Lung (tissue), 12 donors: ENCODE results near the gene ODC1. TPM values are rescaled to one million over a fixed set of nuclear protein-coding genes. Genes with fewer than 3 reads are reported as not detected.

Experiments
- ATAC-seq: fragments of 200-7000 bp; cut with Tn5 transposase; one replicate; pipeline ENCODE4 v1.9.1; 2020; ENCODE audit warnings: moderate number of reproducible peaks; ENCODE audit not compliant: insufficient read depth, low FRiP score
- DNase-seq, 3 donors: peaks; one replicate each; pipeline ENCODE4 v3.0.0-alpha.2; 2013 to 2017
- H3K27ac ChIP-seq, 2 donors: one replicate each; pipeline ENCODE4 v1.5.1; 2013; ENCODE audit warnings: mild to moderate bottlenecking in 2 of 2, moderate library complexity in 2 of 2, control low read depth in 1 of 2, inconsistent platforms in 1 of 2, low read depth in 1 of 2, low read length in 1 of 2
- H3K27me3 ChIP-seq, 3 donors: one replicate each; pipeline ENCODE4 v1.5.1; 2013; ENCODE audit warnings: low read length in 2 of 3; ENCODE audit not compliant: control insufficient read depth in 3 of 3, insufficient read depth in 3 of 3
- H3K36me3 ChIP-seq, 4 donors: one replicate each; pipeline ENCODE4 v1.5.1; 2013; ENCODE audit warnings: low read length in 4 of 4, mild to moderate bottlenecking in 1 of 4, moderate library complexity in 1 of 4; ENCODE audit not compliant: control insufficient read depth in 4 of 4, insufficient read depth in 4 of 4
- H3K4me1 ChIP-seq, 5 donors: one replicate each; pipeline ENCODE4 v1.5.1; 2013; ENCODE audit warnings: low read length in 5 of 5, mild to moderate bottlenecking in 2 of 5, moderate library complexity in 1 of 5; ENCODE audit not compliant: control insufficient read depth in 5 of 5, insufficient read depth in 5 of 5
- H3K4me3 ChIP-seq: one replicate; pipeline ENCODE4 v1.5.1; 2013; ENCODE audit warnings: mild to moderate bottlenecking, control low read depth, moderate library complexity
- H3K9ac ChIP-seq, 2 donors: one replicate each; pipeline ENCODE4 v1.5.1; 2013; ENCODE audit warnings: low read length in 2 of 2, control low read depth in 1 of 2; ENCODE audit not compliant: insufficient read depth in 1 of 2
- H3K9me3 ChIP-seq, 4 donors: one replicate each; pipeline ENCODE4 v1.5.1; 2013; ENCODE audit warnings: low read length in 3 of 4, mild to moderate bottlenecking in 1 of 4, moderate library complexity in 1 of 4; ENCODE audit not compliant: control insufficient read depth in 4 of 4, insufficient read depth in 3 of 4
- WGBS, 2 donors: extraction: QIAGEN DNeasy Blood & Tissue Kit; methylation state at CpG; one replicate each; pipeline ENCODE4 v1.1.7; 2013; 5-methylcytosine and 5-hydroxymethylcytosine counted together
- polyA plus RNA-seq, 2 donors: library from polyadenylated mRNA; stranded (reverse); fragments of 200-250 nt; gene quantifications; one replicate each; pipeline ENCODE4 v1.2.1, GENCODE V29; 2013
- total RNA-seq, 2 donors: library from RNA; depleted of rRNA in 1 of 2; stranded (reverse); fragments of >200 nt in 1 of 2; gene quantifications; one replicate each; pipeline ENCODE4 v1.2.1, GENCODE V29; 2014 to 2021
- TF ChIP-seq, protein P1 (sequence below): IDR thresholded peaks from 2 replicates; pipeline ENCODE4 v1.5.1; 2012; ENCODE audit warnings: mild to moderate bottlenecking; ENCODE audit errors: control extremely low read depth, extremely low read depth
- donor health status: control.
- donor health status: control.
- donor health status: Bipolar disorder and iron deficiency.
- donor health status: healthy.
- donor health status: DM: yes; HTN: yes; CAD: no.

ODC1 gene
- total and polyA plus RNA-seq, 4 donors, result 32.5 to 115 (median 75.4) TPM

DNA sequence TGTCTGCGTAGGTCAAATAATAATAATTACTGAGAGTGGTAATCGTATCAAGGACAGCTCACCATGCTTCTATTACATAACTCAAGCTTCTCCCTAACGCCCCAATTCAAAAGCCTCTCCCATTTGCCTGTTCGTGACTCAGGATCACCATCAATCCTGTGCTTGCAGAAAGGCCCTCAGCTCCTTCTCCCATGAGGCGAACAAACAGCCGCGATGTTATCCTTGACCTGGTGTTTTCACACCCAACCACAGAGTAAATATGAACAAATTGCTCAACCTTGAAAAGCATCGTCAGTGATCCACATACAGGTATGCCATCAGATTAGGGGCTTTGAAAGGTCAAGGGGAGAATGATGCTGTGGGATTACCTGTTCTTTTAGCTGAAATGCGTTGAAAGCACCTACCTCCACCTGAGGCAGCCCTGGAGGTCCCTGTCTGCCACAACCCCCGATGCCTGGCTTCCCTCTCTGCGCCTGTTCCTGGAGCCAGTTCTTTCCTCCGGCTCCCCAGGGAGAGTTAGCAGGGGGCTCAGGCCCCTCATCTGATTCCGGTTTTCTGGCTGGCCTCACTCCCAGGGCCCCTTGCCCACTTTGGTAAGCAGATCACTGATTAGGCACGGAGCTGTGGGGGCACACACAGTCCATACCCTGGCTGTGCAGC lies 39.1 kb upstream of the ODC1 start:
- Histone ChIP-seq H3K4me1 (no peaks in the 10 kb centered on the region), H3K9me3 (no peaks in the 10 kb centered on the region), H3K36me3 (no peaks in the 10 kb centered on the region), H3K27ac (no peak overlapping the region), H3K4me3 (no peak overlapping the region), H3K9ac (no peak overlapping the region), H3K27me3 (peaks cover 0 to 2% (median 0%) of the 10 kb centered on the region in 3 donors)
- 66 to 78% methylated on average over 14 of the region's 14 CpGs for WGBS, 2 donors
- no peak for ATAC-seq
- TF ChIP-seq, protein P1, sequence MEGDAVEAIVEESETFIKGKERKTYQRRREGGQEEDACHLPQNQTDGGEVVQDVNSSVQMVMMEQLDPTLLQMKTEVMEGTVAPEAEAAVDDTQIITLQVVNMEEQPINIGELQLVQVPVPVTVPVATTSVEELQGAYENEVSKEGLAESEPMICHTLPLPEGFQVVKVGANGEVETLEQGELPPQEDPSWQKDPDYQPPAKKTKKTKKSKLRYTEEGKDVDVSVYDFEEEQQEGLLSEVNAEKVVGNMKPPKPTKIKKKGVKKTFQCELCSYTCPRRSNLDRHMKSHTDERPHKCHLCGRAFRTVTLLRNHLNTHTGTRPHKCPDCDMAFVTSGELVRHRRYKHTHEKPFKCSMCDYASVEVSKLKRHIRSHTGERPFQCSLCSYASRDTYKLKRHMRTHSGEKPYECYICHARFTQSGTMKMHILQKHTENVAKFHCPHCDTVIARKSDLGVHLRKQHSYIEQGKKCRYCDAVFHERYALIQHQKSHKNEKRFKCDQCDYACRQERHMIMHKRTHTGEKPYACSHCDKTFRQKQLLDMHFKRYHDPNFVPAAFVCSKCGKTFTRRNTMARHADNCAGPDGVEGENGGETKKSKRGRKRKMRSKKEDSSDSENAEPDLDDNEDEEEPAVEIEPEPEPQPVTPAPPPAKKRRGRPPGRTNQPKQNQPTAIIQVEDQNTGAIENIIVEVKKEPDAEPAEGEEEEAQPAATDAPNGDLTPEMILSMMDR, result no peak
- DNase-seq, result no peak

DNA sequence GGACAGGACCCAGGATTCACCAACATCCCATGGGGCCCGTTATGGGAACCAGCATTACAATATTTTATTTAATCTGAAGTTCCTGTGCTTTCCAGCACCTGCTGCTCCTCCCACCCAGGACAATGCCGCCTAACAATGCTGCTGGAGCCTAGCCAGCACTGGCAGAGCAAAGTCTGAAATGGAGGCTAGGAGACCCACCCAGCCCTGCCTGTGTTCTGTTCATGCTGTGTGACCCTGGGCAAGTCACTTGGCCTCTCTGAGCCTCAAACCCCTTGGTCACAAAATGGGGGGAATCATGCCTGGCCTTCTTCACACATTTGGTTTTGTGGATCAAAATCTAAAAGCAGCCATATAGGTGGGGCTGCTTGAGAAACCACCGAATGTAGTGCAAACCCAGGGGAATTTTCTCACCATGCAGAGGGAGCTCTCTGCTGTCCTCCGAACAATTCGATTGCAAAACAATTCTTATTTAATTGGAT lies 38.5 kb upstream of the ODC1 start:
- no peak for DNase-seq
- TF ChIP-seq, protein P1, result no peak
- no peak for ATAC-seq

DNA sequence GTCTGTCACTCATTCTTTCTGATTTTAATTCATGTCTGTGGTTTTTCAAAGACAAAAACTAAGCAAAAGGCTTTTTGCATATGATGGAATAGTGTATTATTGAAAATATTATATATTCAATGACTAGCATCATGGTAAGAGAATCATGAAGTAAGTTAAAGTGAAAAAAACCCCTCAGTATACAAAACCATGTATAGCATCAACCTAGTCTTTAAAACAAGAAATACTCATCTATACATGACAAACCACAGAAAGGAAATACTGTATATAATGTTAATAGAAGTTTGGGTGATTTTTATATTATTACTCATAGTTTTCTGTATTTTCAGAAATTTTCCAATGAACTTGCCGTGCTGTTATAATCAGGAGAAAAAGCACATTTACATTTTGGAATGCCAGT lies 38.0 kb upstream of the ODC1 start:
- no peak for ATAC-seq
- TF ChIP-seq, protein P1, result no peak
- 87 to 89% methylated on average over 1 of the region's 1 CpG for WGBS, 2 donors

More for the DNA sequence above, 38.5 kb upstream of the ODC1 start:
- Histone ChIP-seq H3K27me3 (peaks cover 0 to 2% (median 0%) of the 10 kb centered on the region in 3 donors), H3K4me1 (no peaks in the 10 kb centered on the region), H3K9me3 (no peaks in the 10 kb centered on the region), H3K36me3 (no peaks in the 10 kb centered on the region), H3K9ac (no peak overlapping the region), H3K4me3 (no peak overlapping the region), H3K27ac (no peak overlapping the region)
- WGBS, 2 donors, result 60 to 76% methylated on average over 5 of the region's 5 CpGs

More for the DNA sequence above, 38.0 kb upstream of the ODC1 start:
- no peak overlapping the region for H3K9ac ChIP-seq
- DNase-seq, result no peak
- H3K9me3 ChIP-seq, result no peaks in the 10 kb centered on the region
- H3K27ac ChIP-seq, result no peak overlapping the region
- no peaks in the 10 kb centered on the region for H3K4me1 ChIP-seq
- peaks cover 0 to 2% (median 0%) of the 10 kb centered on the region in 3 donors for H3K27me3 ChIP-seq
- H3K36me3 ChIP-seq, result no peaks in the 10 kb centered on the region
- no peak overlapping the region for H3K4me3 ChIP-seq
